Mesenchymal stem cell (in vitro differentiated cells and primary cell): Measurements from ENCODE around the gene RBM45.
"Not testable (repeated sequence)": the region's sequence is repeated elsewhere in the genome, so short reads cannot be mapped to it uniquely, and the experiment has no call there.

ENCODE experiments used
- DNase-seq: peaks from one replicate; pipeline ENCODE4 v3.0.0-alpha.2; 2013
- H2AFZ ChIP-seq: one replicate; pipeline ENCODE4 v1.6.1; 2013; ENCODE audit warnings: low read depth, mild to moderate bottlenecking, control low read depth, inconsistent platforms, low read length, moderate library complexity
- H2AK5ac ChIP-seq: 2 replicates; pipeline ENCODE4 v1.6.1; 2013; ENCODE audit warnings: low read length, moderate library complexity, mild to moderate bottlenecking, inconsistent platforms; ENCODE audit not compliant: severe bottlenecking
- H2BK120ac ChIP-seq: one replicate; pipeline ENCODE4 v1.6.1; 2013; ENCODE audit warnings: low read depth, mild to moderate bottlenecking, inconsistent platforms, low read length, moderate library complexity
- H2BK12ac ChIP-seq, 2 experiments: one replicate each; pipeline ENCODE4 v1.6.1; 2013; ENCODE audit warnings: inconsistent platforms in 2 of 2, low read length in 2 of 2, mild to moderate bottlenecking in 2 of 2, moderate library complexity in 2 of 2, control low read depth in 1 of 2
- H2BK15ac ChIP-seq: one replicate; pipeline ENCODE4 v1.6.1; 2013; ENCODE audit warnings: mild to moderate bottlenecking, low read depth, inconsistent platforms; ENCODE audit not compliant: poor library complexity, severe bottlenecking
- H2BK5ac ChIP-seq: 2 replicates; pipeline ENCODE4 v1.6.1; 2013; ENCODE audit warnings: low read depth, mild to moderate bottlenecking, low read length, control low read depth, inconsistent platforms; ENCODE audit not compliant: poor library complexity, severe bottlenecking
- H3K14ac ChIP-seq, 2 experiments: one replicate each; pipeline ENCODE4 v1.6.1; 2013; ENCODE audit warnings: inconsistent platforms in 2 of 2, low read length in 2 of 2, control low read depth in 1 of 2, mild to moderate bottlenecking in 1 of 2, moderate library complexity in 1 of 2
- H3K18ac ChIP-seq, 2 experiments: one replicate each; pipeline ENCODE4 v1.6.1; 2013; ENCODE audit warnings: inconsistent platforms in 2 of 2, low read length in 2 of 2, control low read depth in 1 of 2, low read depth in 1 of 2, mild to moderate bottlenecking in 1 of 2
- H3K23ac ChIP-seq, 2 experiments: one replicate each; pipeline ENCODE4 v1.6.1; 2013; ENCODE audit warnings: inconsistent platforms in 2 of 2, low read length in 2 of 2, mild to moderate bottlenecking in 2 of 2, moderate library complexity in 2 of 2, control low read depth in 1 of 2
- H3K27ac ChIP-seq: 2 replicates; pipeline ENCODE4 v1.5.1; 2013; ENCODE audit warnings: mild to moderate bottlenecking, moderate library complexity, low read length, control low read depth, inconsistent platforms; ENCODE audit not compliant: poor library complexity, severe bottlenecking
- H3K27me3 ChIP-seq, 2 experiments: 2 replicates each; pipeline versions ENCODE4 v1.6.1 to v1.7.0; 2013; ENCODE audit warnings: low read length in 2 of 2, mild to moderate bottlenecking in 2 of 2, moderate library complexity in 2 of 2, control low read depth in 1 of 2, inconsistent platforms in 1 of 2; ENCODE audit not compliant: control insufficient read depth in 1 of 2, insufficient read depth in 1 of 2
- H3K36me3 ChIP-seq, 2 experiments: 2 replicates each; pipeline versions ENCODE4 v1.6.1 to v1.7.0; 2013; ENCODE audit warnings: low read length in 2 of 2, control low read depth in 1 of 2, inconsistent platforms in 1 of 2, low read depth in 1 of 2, mild to moderate bottlenecking in 1 of 2; ENCODE audit not compliant: insufficient read depth in 2 of 2, control insufficient read depth in 1 of 2
- H3K4ac ChIP-seq, 2 experiments: one replicate each; pipeline ENCODE4 v1.6.1; 2013; ENCODE audit warnings: inconsistent platforms in 2 of 2, low read length in 2 of 2, mild to moderate bottlenecking in 2 of 2, moderate library complexity in 2 of 2, control low read depth in 1 of 2, low read depth in 1 of 2
- H3K4me1 ChIP-seq: 2 replicates; pipeline ENCODE4 v1.6.1; 2013; ENCODE audit warnings: low read depth, low read length, control low read depth; ENCODE audit not compliant: control insufficient read depth, insufficient read depth
- H3K4me2 ChIP-seq: 2 replicates; pipeline ENCODE4 v1.6.1; 2013; ENCODE audit warnings: low read length, mild to moderate bottlenecking, inconsistent platforms; ENCODE audit not compliant: poor library complexity, severe bottlenecking
- H3K4me3 ChIP-seq, 2 experiments: 2 replicates each; pipeline versions ENCODE4 v1.5.1 to v1.7.0; 2013; ENCODE audit warnings: low read length in 2 of 2, mild to moderate bottlenecking in 2 of 2, control low read depth in 1 of 2, low read depth in 1 of 2; ENCODE audit not compliant: insufficient read depth in 1 of 2
- H3K79me1 ChIP-seq: replicated peaks from 2 replicates; pipeline ENCODE4 v1.6.1; 2013; ENCODE audit warnings: mild to moderate bottlenecking, control low read depth, low read length, inconsistent platforms; ENCODE audit not compliant: poor library complexity, severe bottlenecking
- H3K9ac ChIP-seq: 2 replicates; pipeline ENCODE4 v1.7.0; 2013; ENCODE audit warnings: mild to moderate bottlenecking, low read length, moderate library complexity
- H3K9me3 ChIP-seq: 2 replicates; pipeline ENCODE4 v1.7.0; 2013; ENCODE audit warnings: mild to moderate bottlenecking, low read length; ENCODE audit not compliant: control insufficient read depth
- H4K8ac ChIP-seq: one replicate; pipeline ENCODE4 v1.6.1; 2013; ENCODE audit warnings: inconsistent platforms, mild to moderate bottlenecking, low read length, moderate library complexity
- H4K91ac ChIP-seq: one replicate; pipeline ENCODE4 v1.6.1; 2013; ENCODE audit warnings: mild to moderate bottlenecking, low read length, inconsistent platforms
- WGBS: methylation state at CpG from one replicate; pipeline ENCODE4 v1.1.7; 2013; ENCODE audit warnings: mixed read lengths; 5-methylcytosine and 5-hydroxymethylcytosine counted together

Gene RBM45

GRCh38 chr2:178152542-178152941, 40.3 kb downstream of the RBM45 start:
- 80% methylated on average over 4 of the region's 4 CpGs for WGBS
- H3K9me3 ChIP-seq: no peaks in the 10 kb centered on the region
- no peak overlapping the region for H4K91ac ChIP-seq

DNA sequence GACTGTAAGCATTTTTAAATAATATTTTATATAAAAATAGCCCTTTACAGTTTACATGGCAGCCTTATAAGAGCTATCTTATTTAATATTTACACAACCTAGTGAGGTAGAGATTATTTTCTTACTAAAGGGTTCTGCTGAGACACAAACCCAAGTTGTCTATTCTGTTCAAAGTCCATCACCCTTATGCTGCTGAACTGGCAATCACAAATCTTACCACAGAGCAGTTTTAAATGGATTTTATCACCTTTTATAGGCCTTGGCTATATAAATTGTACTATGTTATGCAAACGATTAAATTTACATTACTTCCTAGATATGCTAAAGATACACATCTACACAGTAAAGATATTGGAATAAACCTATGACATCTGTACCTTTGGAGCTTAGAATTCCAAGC, 40.7 kb downstream of the RBM45 start:
- H3K14ac ChIP-seq: no peak overlapping the region
- no peak overlapping the region for H4K8ac ChIP-seq
- no peak overlapping the region for H3K27ac ChIP-seq
- H3K36me3 ChIP-seq: no peaks in the 10 kb centered on the region
- H2BK15ac ChIP-seq: no peak overlapping the region
- no peak overlapping the region for H2AK5ac ChIP-seq
- no peak for DNase-seq
- no peaks in the 10 kb centered on the region for H3K9me3 ChIP-seq
- no peak overlapping the region for H4K91ac ChIP-seq
- H3K9ac ChIP-seq: no peak overlapping the region
- H3K4me3 ChIP-seq: no peak overlapping the region
- no peak overlapping the region for H2BK120ac ChIP-seq
- no peaks in the 10 kb centered on the region for H3K27me3 ChIP-seq
- H2BK5ac ChIP-seq: no peak overlapping the region
- no peak overlapping the region for H3K4ac ChIP-seq
- no peaks in the 10 kb centered on the region for H3K4me1 ChIP-seq
- H3K18ac ChIP-seq: no peak overlapping the region
- no peaks in the 10 kb centered on the region for H3K79me1 ChIP-seq
- no peak overlapping the region for H3K23ac ChIP-seq
- no peak overlapping the region for H2AFZ ChIP-seq
- no CpG with 5 or more reads among the region's 1 CpG for WGBS
- H2BK12ac ChIP-seq: no peak overlapping the region
- no peak overlapping the region for H3K4me2 ChIP-seq

More at GRCh38 chr2:178152542-178152941, 40.3 kb downstream of the RBM45 start:
- H2BK120ac ChIP-seq: no peak overlapping the region
- H3K4me2 ChIP-seq: no peak overlapping the region
- H3K36me3 ChIP-seq: no peaks in the 10 kb centered on the region
- no peaks in the 10 kb centered on the region for H3K79me1 ChIP-seq
- H3K27me3 ChIP-seq: no peaks in the 10 kb centered on the region
- no peak overlapping the region for H2BK15ac ChIP-seq
- H2AK5ac ChIP-seq: no peak overlapping the region
- H3K27ac ChIP-seq: no peak overlapping the region
- H3K9ac ChIP-seq: no peak overlapping the region
- no peak overlapping the region for H3K4me3 ChIP-seq
- no peak overlapping the region for H3K14ac ChIP-seq
- DNase-seq: no peak
- no peak overlapping the region for H2BK5ac ChIP-seq
- no peak overlapping the region for H2AFZ ChIP-seq
- H3K4me1 ChIP-seq: no peaks in the 10 kb centered on the region
- H3K18ac ChIP-seq: no peak overlapping the region
- H2BK12ac ChIP-seq: no peak overlapping the region
- no peak overlapping the region for H3K4ac ChIP-seq
- no peak overlapping the region for H3K23ac ChIP-seq
- H4K8ac ChIP-seq: no peak overlapping the region

DNA sequence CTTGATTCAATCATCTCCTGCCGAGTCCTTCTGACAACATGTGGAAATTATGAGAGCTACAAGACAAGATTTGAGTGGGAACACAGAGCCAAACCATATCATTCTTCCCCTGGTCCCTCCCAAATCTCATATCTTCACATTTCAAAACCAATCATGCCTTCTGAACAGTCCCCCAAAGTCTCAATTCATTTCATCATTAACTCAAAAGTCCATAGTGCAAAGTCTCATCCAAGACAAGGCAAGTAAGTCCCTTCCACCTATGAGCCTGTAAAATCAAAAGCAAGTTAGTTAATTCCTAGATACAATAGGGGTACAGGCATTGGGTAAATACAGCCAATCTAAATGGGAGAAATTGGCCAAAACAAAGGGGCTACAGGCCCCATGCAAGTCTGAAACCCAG, 41.6 kb downstream of the RBM45 start:
- DNase-seq, H3K4me2 ChIP-seq, H4K91ac ChIP-seq, H2AK5ac ChIP-seq, H4K8ac ChIP-seq, H3K79me1 ChIP-seq, H2BK15ac ChIP-seq, H2BK12ac ChIP-seq, H2BK120ac ChIP-seq, H3K23ac ChIP-seq, H2AFZ ChIP-seq, H3K36me3 ChIP-seq, H3K9ac ChIP-seq, H3K4ac ChIP-seq, H2BK5ac ChIP-seq, H3K14ac ChIP-seq, H3K18ac ChIP-seq, H3K27ac ChIP-seq, H3K4me3 ChIP-seq, H3K4me1 ChIP-seq, H3K9me3 ChIP-seq, H3K27me3 ChIP-seq: not testable (repeated sequence)
- 65% methylated on average over 1 of the region's 1 CpG for WGBS

- WGBS: no CpG with 5 or more reads among the region's 1 CpG
- H2BK12ac ChIP-seq: no peak overlapping the region
- H3K18ac ChIP-seq: no peak overlapping the region
Measured at GRCh38 chr2:178155524-178155923, 43.3 kb downstream of the RBM45 start.

More at GRCh38 chr2:178155524-178155923, 43.3 kb downstream of the RBM45 start:
- Histone ChIP-seq H2BK120ac (no peak overlapping the region), H2BK5ac (no peak overlapping the region), H3K4me3 (no peak overlapping the region), H3K36me3 (no peaks in the 10 kb centered on the region), H3K4me1 (no peaks in the 10 kb centered on the region), H4K91ac (no peak overlapping the region), H3K4me2 (no peak overlapping the region), H3K14ac (no peak overlapping the region), H3K9ac (no peak overlapping the region), H3K27ac (no peak overlapping the region), H3K23ac (no peak overlapping the region), H2BK15ac (no peak overlapping the region), H3K4ac (no peak overlapping the region), H2AK5ac (no peak overlapping the region), H3K9me3 (no peaks in the 10 kb centered on the region), H2AFZ (no peak overlapping the region), H3K79me1 (no peaks in the 10 kb centered on the region), H3K27me3 (no peaks in the 10 kb centered on the region), H4K8ac (no peak overlapping the region)
- no peak for DNase-seq
